GM21529 (cell line): ENCODE results near the gene TP63.
A peak's percentile ranks its signal among the peaks of the same experiment; 100 is the strongest.

ENCODE experiments used
- ATAC-seq: cut with Tn5 transposase; IDR thresholded peaks from one replicate; pipeline ENCODE4 v1.9.1; 2021; ENCODE audit not compliant: unreplicated experiment

TP63 gene

GRCh38 chr3:189680723-189681122 is 49.5 kb downstream of the TP63 start:
- no peak for ATAC-seq

GRCh38 chr3:189683546-189684255 is 52.5 kb downstream of the TP63 start:
- ATAC-seq = no peak

GRCh38 chr3:189684317-189684716 is 53.1 kb downstream of the TP63 start:
- no peak for ATAC-seq

GRCh38 chr3:189685291-189685690 is 54.1 kb downstream of the TP63 start:
- ATAC-seq = no peak

GRCh38 chr3:189685860-189686259 is 54.7 kb downstream of the TP63 start:
- no peak for ATAC-seq

GRCh38 chr3:189687475-189687874 is 56.3 kb downstream of the TP63 start:
- no peak for ATAC-seq

GRCh38 chr3:189688262-189688661 is 57.1 kb downstream of the TP63 start:
- no peak for ATAC-seq

GRCh38 chr3:189689625-189690024 is 58.4 kb downstream of the TP63 start:
- ATAC-seq = no peak

- ATAC-seq = no peak
Observed at GRCh38 chr3:189690237-189690636, 59.0 kb downstream of the TP63 start.

- no peak for ATAC-seq
Observed at GRCh38 chr3:189690672-189691071, 59.5 kb downstream of the TP63 start.

GRCh38 chr3:189695400-189695799 is 64.2 kb downstream of the TP63 start:
- no peak for ATAC-seq

- ATAC-seq = no peak
Observed at GRCh38 chr3:189698811-189699210, 67.6 kb downstream of the TP63 start.

- ATAC-seq = no peak
Observed at GRCh38 chr3:189699885-189700284, 68.7 kb downstream of the TP63 start.

GRCh38 chr3:189702066-189702646 is 71.0 kb downstream of the TP63 start:
- no peak for ATAC-seq

- no peak for ATAC-seq
Observed at GRCh38 chr3:189703865-189704264, 72.7 kb downstream of the TP63 start.

- no peak for ATAC-seq
Observed at GRCh38 chr3:189708375-189708774, 77.2 kb downstream of the TP63 start.

- ATAC-seq = peak; percentile 49
Observed at GRCh38 chr3:189710620-189711402, 79.6 kb downstream of the TP63 start.

- no peak for ATAC-seq
Observed at GRCh38 chr3:189712906-189713483, 81.8 kb downstream of the TP63 start.

GRCh38 chr3:189714991-189715961 is 84.1 kb downstream of the TP63 start:
- peak; percentile 41 for ATAC-seq

- no peak for ATAC-seq
Observed at GRCh38 chr3:189718215-189718614, 87.0 kb downstream of the TP63 start.
